Measurements from ENCODE around the gene ZNF568.

ZNF568 gene

DNA sequence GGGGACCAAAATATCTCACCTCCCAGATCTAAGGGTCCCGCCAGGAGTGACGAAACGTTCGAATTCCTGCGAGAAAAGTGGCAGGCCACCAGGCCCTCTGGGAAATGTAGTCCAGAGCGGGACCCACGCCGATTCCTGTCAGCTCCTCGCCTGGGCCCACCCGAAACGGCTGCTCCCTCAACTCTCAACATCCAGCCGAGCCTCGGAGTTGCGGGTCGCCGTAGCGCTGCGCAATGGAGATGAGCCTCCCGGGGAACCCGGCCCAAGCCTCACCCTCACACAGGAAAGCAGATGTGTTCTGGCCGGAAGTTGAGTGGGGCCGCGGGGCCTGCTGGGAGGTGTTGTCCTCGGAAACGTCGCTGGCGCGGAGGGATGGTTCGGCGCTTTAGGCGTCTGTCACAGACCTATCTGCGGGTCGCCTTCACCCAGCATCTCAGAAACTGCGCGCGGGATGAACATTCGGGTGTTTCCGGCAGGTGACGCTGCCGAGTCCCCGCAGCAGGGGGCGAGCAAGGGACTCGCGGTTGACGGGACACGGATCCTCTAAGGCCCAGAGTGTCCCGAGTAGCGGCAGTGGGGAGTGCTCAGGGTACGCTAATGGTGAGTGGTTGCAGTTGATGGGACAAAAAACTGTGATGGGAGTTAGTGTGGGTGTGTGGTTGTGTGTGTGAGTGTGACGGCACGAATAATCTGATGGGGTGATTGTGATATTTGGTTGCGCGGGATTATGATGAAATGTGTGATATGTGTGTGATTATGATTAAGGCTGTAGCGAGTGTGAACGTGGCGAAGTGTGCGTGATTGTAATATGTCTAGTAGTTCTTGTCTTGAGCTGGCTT, at the start of gene ZNF568, which contains the start of gene ZNF829:
ZNF568 (plus strand) TSS at position 341 of the 839 bp plus-strand sequence. CDS start 6,439 bp downstream, outside the sequence.
ZNF829 (minus strand) TSS at position 300 of the 839 bp plus-strand sequence. CDS start 1,124 bp downstream, outside the sequence.
- DNase-seq: peak; percentile 95

DNA sequence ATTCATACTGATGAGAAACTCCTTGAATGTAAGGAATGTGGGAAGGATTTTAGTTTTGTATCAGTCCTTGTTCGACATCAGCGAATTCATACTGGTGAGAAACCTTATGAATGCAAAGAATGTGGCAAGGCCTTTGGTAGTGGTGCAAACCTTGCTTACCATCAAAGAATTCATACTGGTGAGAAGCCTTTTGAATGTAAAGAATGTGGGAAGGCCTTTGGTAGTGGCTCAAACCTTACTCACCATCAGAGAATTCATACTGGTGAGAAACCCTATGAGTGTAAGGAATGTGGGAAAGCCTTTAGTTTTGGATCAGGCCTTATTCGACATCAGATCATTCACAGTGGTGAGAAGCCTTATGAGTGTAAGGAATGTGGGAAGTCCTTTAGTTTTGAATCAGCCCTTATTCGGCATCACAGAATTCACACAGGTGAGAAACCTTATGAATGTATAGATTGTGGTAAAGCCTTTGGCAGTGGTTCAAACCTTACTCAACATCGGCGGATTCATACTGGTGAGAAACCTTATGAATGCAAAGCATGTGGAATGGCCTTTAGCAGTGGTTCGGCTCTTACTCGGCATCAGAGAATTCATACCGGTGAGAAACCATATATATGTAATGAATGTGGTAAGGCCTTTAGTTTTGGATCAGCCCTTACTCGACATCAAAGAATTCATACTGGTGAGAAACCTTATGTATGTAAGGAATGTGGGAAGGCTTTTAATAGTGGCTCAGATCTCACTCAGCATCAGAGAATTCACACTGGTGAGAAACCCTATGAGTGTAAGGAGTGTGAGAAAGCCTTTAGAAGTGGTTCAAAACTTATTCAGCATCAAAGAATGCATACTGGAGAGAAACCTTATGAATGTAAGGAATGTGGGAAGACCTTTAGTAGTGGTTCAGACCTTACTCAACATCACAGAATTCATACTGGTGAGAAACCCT, 38.9 kb upstream of the ZNF568 start:
- peak; percentile 15 for DNase-seq

- peak; percentile 2 for DNase-seq
These were observed 24.3 kb upstream of the ZNF568 start for GRCh38 chr19:36891768-36892357.

- no peak for DNase-seq
These were observed 21.2 kb upstream of the ZNF568 start for GRCh38 chr19:36894849-36895383.

GRCh38 chr19:36898422-36898821, 17.7 kb upstream of the ZNF568 start:
- DNase-seq: no peak

DNA sequence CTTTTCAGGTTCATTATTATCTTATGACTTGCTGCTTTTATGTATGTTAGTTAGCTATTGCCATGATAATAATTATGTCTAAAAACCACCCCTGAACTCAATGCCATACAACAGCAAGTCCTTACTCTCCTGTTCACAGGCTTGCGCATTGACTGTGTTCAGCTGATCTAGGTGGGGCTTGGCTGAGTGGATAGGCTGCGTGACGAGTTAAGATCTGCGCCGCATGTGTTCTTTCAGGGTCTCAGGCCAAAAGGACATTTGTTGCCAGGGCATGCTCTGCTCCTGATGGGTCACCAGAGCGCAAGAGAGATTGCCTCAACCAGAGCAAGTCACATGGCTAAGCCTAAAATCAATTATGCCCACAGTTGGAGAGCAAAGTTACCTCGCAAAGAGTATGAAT, 859 bp downstream of the ZNF568 start:
- peak; percentile 35 for DNase-seq

DNA sequence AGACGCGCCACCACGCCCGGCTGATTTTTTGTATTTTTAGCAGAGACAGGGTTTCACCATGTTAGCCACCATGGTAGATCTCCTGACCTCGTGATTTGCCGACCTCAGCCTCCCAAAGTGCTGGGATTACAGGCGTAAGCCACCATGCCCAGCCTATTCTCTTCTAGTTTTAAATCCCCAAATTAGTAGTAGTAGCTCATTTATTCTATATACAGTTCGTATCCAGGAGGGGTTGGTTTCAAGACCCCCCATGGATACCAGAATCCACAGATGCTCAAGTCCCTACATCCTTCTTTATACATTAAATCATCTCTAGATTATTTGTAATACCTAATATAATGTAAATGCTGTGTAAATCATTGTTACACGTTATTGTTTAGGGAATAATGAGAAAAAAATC, 2.0 kb downstream of the ZNF568 start:
- DNase-seq: no peak

DNA sequence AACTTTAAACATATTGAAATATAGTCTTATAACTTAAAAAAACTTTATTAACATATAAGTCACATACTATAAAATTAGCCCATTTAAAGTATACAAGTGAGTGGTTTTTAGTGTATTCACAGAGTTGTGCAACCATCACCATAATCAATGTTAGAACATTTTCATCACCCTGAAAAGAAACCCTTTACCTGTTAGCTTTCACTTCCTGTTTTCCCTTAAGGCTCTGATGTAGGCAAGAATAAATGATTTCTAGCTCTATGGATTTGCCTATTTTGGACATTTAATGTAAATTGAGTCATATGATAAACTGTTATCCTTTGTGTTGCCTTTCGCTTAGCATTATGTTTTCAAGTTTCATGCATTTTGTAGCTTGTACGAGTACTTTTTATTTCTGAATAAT, 15.6 kb downstream of the ZNF568 start:
- DNase-seq: no peak

DNA sequence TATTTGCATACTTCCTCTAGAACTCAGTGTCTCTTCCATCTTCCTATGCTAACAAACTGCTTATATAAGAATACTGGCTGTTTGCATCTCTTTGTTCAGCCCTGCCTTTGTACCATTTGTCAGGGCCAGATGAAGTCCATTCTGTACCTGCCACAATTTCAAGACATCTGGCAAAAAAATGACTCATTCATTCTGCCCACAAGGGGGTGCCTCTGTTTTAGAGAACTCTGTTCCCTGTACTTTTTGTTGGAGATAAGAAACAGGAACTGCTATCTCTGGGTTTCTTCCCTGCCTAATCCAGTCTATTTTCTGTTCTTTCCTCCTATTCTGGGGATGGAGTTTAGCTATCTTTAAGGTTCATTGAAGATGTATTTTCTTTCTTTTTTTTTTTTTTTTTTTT, 23.0 kb downstream of the ZNF568 start:
- peak; percentile 4 for DNase-seq

GRCh38 chr19:36950335-36951119, 34.4 kb downstream of the ZNF568 start:
- DNase-seq: no peak

GRCh38 chr19:36962346-36962745, 46.2 kb downstream of the ZNF568 start:
- DNase-seq: no peak

- no peak for DNase-seq
These were observed 47.1 kb downstream of the ZNF568 start for GRCh38 chr19:36963280-36963679.

- DNase-seq: no peak
These were observed 56.4 kb downstream of the ZNF568 start for GRCh38 chr19:36972571-36972970.

DNA sequence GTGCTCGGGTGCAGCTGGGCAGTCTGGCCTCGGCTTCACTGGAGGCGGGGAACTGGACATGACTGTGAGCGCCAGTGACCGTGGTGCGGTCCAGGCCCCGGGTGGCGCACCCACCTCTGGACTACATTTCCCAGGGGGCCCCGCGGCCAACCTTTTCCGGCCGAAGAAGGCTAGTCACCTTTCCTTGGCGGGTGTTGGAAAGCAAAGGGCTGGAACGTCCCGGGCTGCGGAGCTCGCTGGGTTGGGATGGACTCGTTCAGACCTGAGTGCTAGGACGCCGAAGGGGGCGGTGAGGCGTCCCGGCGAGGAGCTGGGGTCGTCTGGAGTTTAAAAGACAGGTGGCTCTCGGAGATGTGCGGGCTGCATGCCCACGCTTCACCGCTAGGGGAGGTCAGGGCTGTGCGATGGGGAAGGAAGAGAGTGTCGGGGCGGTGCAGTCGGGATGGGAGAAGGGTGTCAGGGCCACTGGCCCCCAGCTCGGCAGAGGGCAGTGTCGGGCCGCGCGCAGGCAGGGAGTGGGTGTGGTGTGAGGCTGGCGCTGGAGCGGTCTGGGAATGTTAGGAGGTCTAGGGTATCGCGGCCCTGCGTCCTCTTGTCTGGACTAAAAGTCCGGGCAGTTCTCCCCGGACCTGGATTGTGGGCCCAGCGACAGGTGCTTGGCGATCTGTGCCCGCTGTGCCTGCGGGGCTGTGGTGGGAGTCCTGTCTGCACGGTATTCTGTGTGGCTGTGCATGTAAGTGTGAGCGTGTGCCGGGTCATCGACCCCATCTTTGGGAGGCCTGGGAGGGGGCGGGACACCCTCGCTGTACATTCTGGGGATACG, 57.1 kb downstream of the ZNF568 start:
- DNase-seq: peak; percentile 81

- no peak for DNase-seq
These were observed 57.7 kb downstream of the ZNF568 start for GRCh38 chr19:36973844-36974195.

DNA sequence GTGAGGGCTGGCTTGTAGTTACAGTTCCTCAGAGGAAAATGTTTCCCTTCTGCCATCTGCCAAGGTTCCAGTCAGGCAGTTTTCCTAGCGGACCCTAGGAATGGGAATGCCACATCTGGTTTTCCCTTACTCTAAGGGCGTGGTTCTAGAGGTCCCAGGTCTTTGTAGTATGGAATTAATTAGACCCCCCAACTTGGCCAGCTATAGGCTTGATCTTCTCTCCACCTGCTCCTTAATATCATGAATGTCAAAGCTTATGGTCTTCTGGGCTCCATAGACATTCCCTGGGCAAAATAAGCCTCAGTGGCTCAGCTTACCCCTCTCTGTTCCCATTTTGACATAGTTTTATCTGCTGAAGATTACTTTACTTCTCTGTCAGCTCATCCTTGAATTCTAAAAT, 70.0 kb downstream of the ZNF568 start:
- no peak for DNase-seq

- DNase-seq: no peak
These were observed 70.5 kb downstream of the ZNF568 start for GRCh38 chr19:36986601-36987000.

- no peak for DNase-seq
These were observed 71.0 kb downstream of the ZNF568 start for GRCh38 chr19:36987091-36987490.

DNA sequence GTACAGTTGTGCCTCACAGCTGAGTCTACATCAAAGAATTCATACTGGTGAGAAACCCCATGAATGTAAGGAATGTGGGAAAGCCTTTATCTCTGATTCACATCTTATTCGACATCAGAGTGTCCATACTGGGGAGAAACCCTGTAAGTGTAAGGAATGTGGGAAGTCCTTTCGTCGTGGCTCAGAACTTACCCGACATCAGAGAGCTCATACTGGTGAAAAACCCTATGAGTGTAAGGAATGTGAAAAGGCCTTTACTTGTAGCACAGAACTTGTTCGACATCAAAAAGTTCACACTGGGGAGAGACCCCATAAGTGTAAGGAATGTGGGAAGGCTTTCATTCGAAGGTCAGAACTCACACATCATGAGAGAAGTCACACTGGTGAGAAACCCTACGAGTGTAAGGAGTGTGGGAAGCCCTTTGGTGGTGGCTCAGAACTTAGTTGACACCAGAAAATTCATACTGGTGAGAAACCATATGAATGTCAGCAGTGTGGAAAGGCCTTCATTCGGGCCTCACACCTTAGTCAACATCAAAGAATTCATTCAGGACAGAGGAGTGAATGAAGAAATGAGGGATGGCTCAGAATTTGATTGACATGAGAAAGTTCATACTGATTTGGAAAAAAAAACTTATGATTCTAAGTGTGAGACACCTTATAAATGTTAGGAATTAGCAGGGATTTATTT, 81.2 kb downstream of the ZNF568 start:
- no peak for DNase-seq

DNA sequence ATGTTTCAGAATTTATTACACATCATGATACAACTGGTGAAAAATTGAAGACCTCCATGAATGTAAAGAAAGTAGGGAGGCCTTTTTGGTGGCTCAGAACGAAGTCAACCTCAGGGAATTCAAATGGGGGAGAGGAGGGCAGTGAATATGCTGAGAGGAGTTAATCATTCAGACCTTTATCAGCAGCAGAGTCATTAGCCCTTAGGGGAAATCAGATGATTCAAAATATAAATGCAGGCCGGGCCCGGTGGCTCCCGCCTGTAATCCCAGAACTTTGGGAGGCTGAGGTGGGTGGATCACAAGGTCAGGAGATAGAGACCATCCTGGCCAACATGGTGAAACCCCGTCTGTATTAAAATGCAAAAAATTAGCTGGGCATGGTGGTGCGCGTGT, 81.7 kb downstream of the ZNF568 start:
- no peak for DNase-seq

- no peak for DNase-seq
These were observed 83.2 kb downstream of the ZNF568 start for GRCh38 chr19:36999313-36999712.

Measured in hematopoietic multipotent progenitor cell treated with erythropoietin and hydrocortisone succinate and interleukin-3 and kit ligand, for 6 days (in vitro differentiated cells).